Fibroblast of mammary gland (primary cell): ENCODE results near the gene RBFOX1.

Experiments used
- DNase-seq: peaks from one replicate; pipeline ENCODE4 v3.0.0-alpha.2; 2010; ENCODE audit warnings: low read depth
- H3K4me3 ChIP-seq: 2 replicates; pipeline ENCODE4 v1.5.1; 2011; ENCODE audit warnings: low read depth, mild to moderate bottlenecking, low read length, moderate library complexity; ENCODE audit not compliant: control insufficient read depth
- TF ChIP-seq, protein P1 (sequence below): conservative IDR thresholded peaks from 2 replicates; pipeline ENCODE4 v1.5.1; 2011; ENCODE audit warnings: low read depth, low read length, inconsistent platforms; ENCODE audit not compliant: control insufficient read depth, insufficient read depth

The RBFOX1 gene

DNA sequence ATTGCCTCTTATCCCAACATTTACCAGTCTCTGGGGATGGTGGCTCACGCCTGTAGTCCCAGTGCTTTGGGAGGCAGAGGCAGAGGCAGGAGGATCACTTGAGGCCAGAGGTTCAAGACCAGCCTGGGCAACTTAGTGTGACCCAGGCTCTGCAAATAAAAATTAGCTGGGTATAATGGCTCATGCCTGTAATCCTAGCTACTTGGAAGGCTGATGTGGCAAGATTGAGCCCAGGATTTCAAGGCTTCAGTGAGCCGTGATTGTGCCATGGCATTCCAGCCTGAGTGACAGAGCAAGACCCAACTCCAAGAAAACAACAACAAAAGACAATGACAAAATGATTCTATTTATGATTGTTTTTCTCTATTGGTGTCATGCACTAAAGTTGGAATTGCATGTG is 244.9 kb downstream of the RBFOX1 start:
- no peak for DNase-seq
- H3K4me3 ChIP-seq: no peak overlapping the region
- TF ChIP-seq, protein P1, sequence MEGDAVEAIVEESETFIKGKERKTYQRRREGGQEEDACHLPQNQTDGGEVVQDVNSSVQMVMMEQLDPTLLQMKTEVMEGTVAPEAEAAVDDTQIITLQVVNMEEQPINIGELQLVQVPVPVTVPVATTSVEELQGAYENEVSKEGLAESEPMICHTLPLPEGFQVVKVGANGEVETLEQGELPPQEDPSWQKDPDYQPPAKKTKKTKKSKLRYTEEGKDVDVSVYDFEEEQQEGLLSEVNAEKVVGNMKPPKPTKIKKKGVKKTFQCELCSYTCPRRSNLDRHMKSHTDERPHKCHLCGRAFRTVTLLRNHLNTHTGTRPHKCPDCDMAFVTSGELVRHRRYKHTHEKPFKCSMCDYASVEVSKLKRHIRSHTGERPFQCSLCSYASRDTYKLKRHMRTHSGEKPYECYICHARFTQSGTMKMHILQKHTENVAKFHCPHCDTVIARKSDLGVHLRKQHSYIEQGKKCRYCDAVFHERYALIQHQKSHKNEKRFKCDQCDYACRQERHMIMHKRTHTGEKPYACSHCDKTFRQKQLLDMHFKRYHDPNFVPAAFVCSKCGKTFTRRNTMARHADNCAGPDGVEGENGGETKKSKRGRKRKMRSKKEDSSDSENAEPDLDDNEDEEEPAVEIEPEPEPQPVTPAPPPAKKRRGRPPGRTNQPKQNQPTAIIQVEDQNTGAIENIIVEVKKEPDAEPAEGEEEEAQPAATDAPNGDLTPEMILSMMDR: no peak

DNA sequence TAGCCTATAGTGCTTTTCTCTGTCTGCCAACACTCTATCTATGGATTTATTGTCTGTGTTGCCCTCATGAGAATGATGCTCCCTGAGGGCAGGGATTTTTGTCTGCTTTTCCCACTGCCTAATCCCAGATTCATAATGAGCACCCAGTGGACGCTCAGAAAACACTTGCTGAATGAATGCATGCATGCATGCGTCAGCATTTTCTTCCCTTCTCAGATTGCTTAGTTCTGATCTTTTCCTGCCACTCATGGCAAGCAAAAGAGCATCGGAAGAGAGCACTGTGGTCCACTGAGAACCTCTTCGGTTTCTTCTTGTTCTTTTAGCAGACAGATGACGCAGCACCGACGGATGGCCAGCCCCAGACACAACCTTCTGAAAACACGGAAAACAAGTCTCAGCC is 246.8 kb downstream of the RBFOX1 start:
- TF ChIP-seq, protein P1: no peak
- no peak for DNase-seq
- no peak overlapping the region for H3K4me3 ChIP-seq

DNA sequence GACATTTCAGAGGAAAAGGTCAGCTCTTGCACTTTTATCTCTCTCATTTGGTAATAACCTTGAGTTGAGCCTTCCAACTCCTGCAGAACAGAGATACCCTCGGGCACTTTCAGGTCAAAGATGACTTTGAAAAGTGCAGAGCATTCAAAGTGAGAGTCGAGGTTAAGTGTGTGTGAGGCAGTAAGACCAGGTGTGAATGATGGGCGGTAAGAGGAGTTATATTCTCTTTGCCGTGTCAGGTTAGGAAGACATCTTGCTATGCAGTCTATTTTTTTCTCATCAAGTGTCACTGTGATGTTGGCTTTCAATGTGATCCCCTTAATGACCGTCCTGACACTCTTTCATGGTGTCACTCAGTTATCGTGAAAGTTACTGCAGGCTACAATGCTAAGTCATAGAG is 248.5 kb downstream of the RBFOX1 start:
- no peak overlapping the region for H3K4me3 ChIP-seq
- DNase-seq: no peak
- TF ChIP-seq, protein P1: no peak

DNA sequence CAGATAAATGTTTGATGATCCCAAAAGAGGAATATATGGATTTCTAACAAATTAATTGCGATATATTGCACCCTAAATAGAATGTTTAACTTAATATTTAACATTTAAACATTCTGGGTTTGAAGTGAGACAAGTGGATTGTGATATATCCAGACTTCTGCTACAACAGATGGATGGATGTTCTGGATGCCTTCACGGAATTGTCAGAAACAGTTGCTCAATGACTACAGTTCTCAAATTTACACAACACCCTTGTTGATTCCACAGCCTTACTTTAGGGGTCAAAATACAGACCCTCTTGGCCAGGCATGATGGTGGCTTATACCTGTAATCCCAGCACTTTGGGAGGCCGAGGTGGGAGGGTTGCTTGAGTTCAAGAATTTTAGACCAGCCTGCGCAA is 250.8 kb downstream of the RBFOX1 start:
- DNase-seq: no peak
- no peak overlapping the region for H3K4me3 ChIP-seq
- TF ChIP-seq, protein P1: no peak

DNA sequence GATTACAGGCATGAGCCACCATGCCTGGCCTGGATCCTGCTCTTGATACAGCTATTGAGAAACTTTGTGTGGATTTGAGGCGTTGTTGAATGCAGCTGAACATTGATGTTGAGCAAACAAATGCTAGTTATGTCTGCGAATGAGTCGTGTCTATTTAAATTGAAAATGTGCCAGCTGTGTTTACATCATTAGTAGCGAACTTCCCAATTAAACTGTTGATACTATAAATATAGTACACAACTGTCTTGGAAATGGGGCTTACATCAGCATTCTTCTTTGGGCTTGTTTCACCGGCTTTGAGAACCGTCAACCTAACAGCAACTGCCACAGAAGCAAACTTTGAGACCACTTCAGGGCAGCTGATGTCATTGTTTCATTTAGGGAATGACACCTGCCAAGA is 251.9 kb downstream of the RBFOX1 start:
- TF ChIP-seq, protein P1: no peak
- H3K4me3 ChIP-seq: no peak overlapping the region
- DNase-seq: no peak

DNA sequence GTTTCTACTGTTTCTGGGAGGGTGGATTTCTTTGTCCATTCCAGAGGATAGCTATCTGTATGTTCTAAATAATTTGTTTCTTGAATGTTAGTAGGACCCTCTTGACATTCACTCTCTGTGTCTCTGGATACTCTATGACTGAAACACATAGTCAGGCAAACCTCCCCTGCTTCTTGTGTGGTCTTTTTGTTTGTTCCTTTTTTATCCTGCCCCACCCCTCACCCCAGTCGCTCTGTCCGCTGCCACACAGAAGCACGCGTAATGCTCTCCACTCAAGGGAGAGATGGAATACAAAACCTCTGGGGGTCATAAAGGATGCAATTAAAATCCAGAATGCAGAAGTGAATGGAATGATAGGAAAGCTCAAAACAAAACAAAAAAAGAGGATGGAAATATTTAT is 253.1 kb downstream of the RBFOX1 start:
- H3K4me3 ChIP-seq: no peak overlapping the region
- no peak for DNase-seq
- TF ChIP-seq, protein P1: no peak

DNA sequence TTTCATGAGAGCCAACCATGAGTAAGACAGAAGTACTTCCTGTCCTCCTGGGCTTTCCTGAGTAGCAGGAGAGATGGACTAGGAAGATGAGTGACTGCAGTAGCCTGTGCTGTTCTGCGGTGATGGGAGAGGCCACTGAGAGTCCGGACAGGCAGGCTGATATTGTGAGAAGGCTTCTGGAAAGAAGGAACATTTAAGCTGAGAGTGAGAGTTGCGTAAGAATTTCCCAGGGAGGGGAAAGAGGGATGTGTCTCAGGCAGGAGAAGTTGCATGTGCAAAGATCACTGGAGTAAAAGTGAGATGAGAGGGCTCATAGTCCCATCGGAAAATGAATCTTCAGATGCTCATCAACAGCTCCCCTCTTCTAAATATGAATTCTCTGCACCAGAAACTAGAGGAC is 258.3 kb downstream of the RBFOX1 start:
- no peak for DNase-seq
- TF ChIP-seq, protein P1: no peak
- H3K4me3 ChIP-seq: no peak overlapping the region
